Endothelial cell of umbilical vein (primary cell): ENCODE data around the gene RASGRP1. TPM values are rescaled to one million over a fixed set of nuclear protein-coding genes. Genes with fewer than 3 reads are reported as not detected.

ENCODE experiments used
- BruUV-seq: library from RNA; stranded (reverse); fragments of 400-500 nt; replicated peaks from 2 replicates; lab custom pipeline; 2021; lab: Mats Ljungman, UMichigan
- CTCF ChIA-PET: fragments of 300-600, 350-600 bp; sonication (Branson Sonifier 250); formaldehyde crosslinking; loops from one replicate; lab custom pipeline; 2021; ENCODE audit warnings: antibody characterized with exemption, inconsistent platforms; lab: Charles Lee
- POLR2A ChIA-PET: fragments of 300-600, 350-600 bp; sonication (Branson Sonifier 250); formaldehyde crosslinking; loops from one replicate; lab custom pipeline; 2021; ENCODE audit warnings: antibody characterized with exemption, inconsistent platforms; lab: Charles Lee
- DNase-seq: peaks from one replicate; pipeline ENCODE4 v3.0.0-alpha.2; 2011; ENCODE audit warnings: low read depth, low spot score
- FAIRE-seq: peaks from 2 replicates; lab custom pipeline; 2011; peaks lifted over from hg19 to GRCh38; lab: Jason Lieb, UNC
- H2AFZ ChIP-seq: 2 replicates; pipeline ENCODE4 v1.6.0; 2012; ENCODE audit warnings: low read depth, low read length, control low read depth, inconsistent platforms
- H3K27ac ChIP-seq: 2 replicates; pipeline ENCODE4 v1.5.1; 2011; ENCODE audit warnings: low read depth, mild to moderate bottlenecking, control low read depth, low read length, moderate library complexity; ENCODE audit not compliant: insufficient read depth
- H3K27me3 ChIP-seq, 2 experiments: 2 replicates each; pipeline versions ENCODE4 v1.6.0 to v1.6.1; 2011; ENCODE audit warnings: low read length in 2 of 2, mixed read lengths in 1 of 2; ENCODE audit not compliant: control insufficient read depth in 2 of 2, insufficient read depth in 2 of 2
- H3K36me3 ChIP-seq, 2 experiments: 2 replicates in 1 of 2; 3 replicates in 1 of 2; pipeline ENCODE4 v1.5.1; 2011; ENCODE audit warnings: low read length in 2 of 2, mild to moderate bottlenecking in 1 of 2, moderate library complexity in 1 of 2; ENCODE audit not compliant: control insufficient read depth in 2 of 2, insufficient read depth in 2 of 2; ENCODE audit errors: extremely low read depth in 1 of 2
- H3K4me1 ChIP-seq: 3 replicates; pipeline ENCODE4 v1.5.1; 2011; ENCODE audit warnings: mild to moderate bottlenecking, low read length; ENCODE audit not compliant: control insufficient read depth, insufficient read depth; ENCODE audit errors: extremely low read depth
- H3K4me2 ChIP-seq: 2 replicates; pipeline ENCODE4 v1.6.1; 2011; ENCODE audit warnings: low read length, control low read depth, mixed read lengths; ENCODE audit not compliant: insufficient read depth
- H3K4me3 ChIP-seq, 3 experiments: fragments of 200-600 bp in 1 of 3; sonication (generic), shearing (Covaris generic) in 1 of 3; replicated peaks in 1 of 3; 2 replicates each; pipeline ENCODE4 v1.5.1; 2011 to 2016; ENCODE audit warnings: control low read depth in 3 of 3, low read length in 3 of 3, mild to moderate bottlenecking in 2 of 3, inconsistent platforms in 1 of 3, low read depth in 1 of 3, moderate library complexity in 1 of 3; ENCODE audit not compliant: insufficient read depth in 1 of 3
- H3K79me2 ChIP-seq: 2 replicates; pipeline ENCODE4 v1.6.0; 2012; ENCODE audit warnings: low read length, inconsistent platforms; ENCODE audit not compliant: control insufficient read depth, insufficient read depth
- H3K9ac ChIP-seq: replicated peaks from 2 replicates; pipeline ENCODE3; 2011; ENCODE audit warnings: low read length, control low read depth; ENCODE audit not compliant: insufficient read depth; ENCODE audit errors: extremely low read depth
- H3K9me1 ChIP-seq: replicated peaks from 3 replicates; pipeline ENCODE4 v1.6.0; 2011; ENCODE audit warnings: mild to moderate bottlenecking, low read length; ENCODE audit not compliant: control insufficient read depth, insufficient read depth; ENCODE audit errors: extremely low read depth
- H3K9me3 ChIP-seq: replicated peaks from 2 replicates; pipeline ENCODE4 v1.5.1; 2012; ENCODE audit warnings: low read length, inconsistent platforms; ENCODE audit not compliant: control insufficient read depth, insufficient read depth
- H4K20me1 ChIP-seq: replicated peaks from 2 replicates; pipeline ENCODE3; 2011; ENCODE audit warnings: mild to moderate bottlenecking, low read length; ENCODE audit not compliant: control insufficient read depth, insufficient read depth; ENCODE audit errors: extremely low read depth
- CTCF ChIP-seq, 2 donors: IDR thresholded peaks; 1 replicate in 1 of 2; 2 replicates in 1 of 2; pipeline ENCODE4 v1.5.1; 2011; ENCODE audit warnings: low read length in 2 of 2, mild to moderate bottlenecking in 2 of 2, moderate library complexity in 2 of 2, control low read depth in 1 of 2, inconsistent platforms in 1 of 2, low read depth in 1 of 2; ENCODE audit not compliant: insufficient read depth in 1 of 2; ENCODE audit errors: extremely low read depth in 1 of 2
- EZH2 ChIP-seq: IDR thresholded peaks from 2 replicates; pipeline ENCODE4 v1.6.1; 2012; ENCODE audit warnings: borderline replicate concordance, low read depth, mild to moderate bottlenecking, moderate library complexity, low read length, inconsistent platforms; ENCODE audit not compliant: severe bottlenecking
- FOS ChIP-seq: IDR thresholded peaks from 2 replicates; pipeline ENCODE4 v1.6.1; 2011; ENCODE audit warnings: mild to moderate bottlenecking, low read length, moderate library complexity, borderline replicate concordance; ENCODE audit not compliant: insufficient read depth
- GATA2 ChIP-seq: IDR thresholded peaks from 2 replicates; pipeline ENCODE4 v1.7.0; 2011; ENCODE audit warnings: low read depth, mild to moderate bottlenecking, moderate library complexity, mixed read lengths, low read length; ENCODE audit not compliant: insufficient read length, insufficient read depth
- MAX ChIP-seq: IDR thresholded peaks from 2 replicates; pipeline ENCODE4 v1.6.1; 2011; ENCODE audit not compliant: insufficient read depth, insufficient read length
- MYC ChIP-seq: IDR thresholded peaks from one replicate; pipeline ENCODE4 v1.6.1; 2011; ENCODE audit warnings: mild to moderate bottlenecking, low read depth, low read length
- POLR2A ChIP-seq: IDR thresholded peaks from 2 replicates; pipeline ENCODE4 v1.6.1; 2012; ENCODE audit warnings: low read depth, mild to moderate bottlenecking, control low read depth, low read length
- POLR2AphosphoS5 ChIP-seq: IDR thresholded peaks from 2 replicates; pipeline ENCODE4 v1.6.1; 2012; ENCODE audit warnings: low read depth, mild to moderate bottlenecking, control low read depth, low read length, moderate library complexity; ENCODE audit not compliant: insufficient read depth
- dilution Hi-C: fragments of 300-500 bp; cut with MboI; formaldehyde crosslinking; loops from one replicate; pipeline ENCODE4 v1.15.0; 2019; ENCODE audit warnings: low sequenced_read_pairs; ENCODE audit not compliant: extremely low pct_ligation_motif_present
- intact Hi-C: fragments of 100-400 bp; cut with micrococcal nuclease; formaldehyde crosslinking; loops from one replicate; pipeline ENCODE4 v1.10.0; 2022
- polyA plus RNA-seq, 4 experiments: library from polyadenylated mRNA; depleted of rRNA in 3 of 4; stranded (reverse) in 3 of 4; unstranded in 1 of 4; fragments of >200 nt; gene quantifications; 2 replicates each; pipeline versions ENCODE4 v1.2.1 to v1.2.3, GENCODE V29; 2011 to 2012; ENCODE audit warnings: missing spikeins in 1 of 4
- total RNA-seq: library from RNA; stranded (reverse); gene quantifications from 2 replicates; pipeline ENCODE4 v1.2.3, GENCODE V29; 2021

The RASGRP1 gene
- total and polyA plus RNA-seq, 2 donors (not counting 3 experiments of a cell fraction or from before 2014, with no cell fraction given) = 0.15 to 0.38 TPM

- Histone ChIP-seq H2AFZ (no peak overlapping the region), H3K9me3 (no peaks in the 10 kb centered on the region), H3K36me3 (no peaks in the 10 kb centered on the region), H4K20me1 (no peaks in the 10 kb centered on the region), H3K27ac (no peak overlapping the region), H3K79me2 (no peaks in the 10 kb centered on the region), H3K4me2 (no peak overlapping the region), H3K4me3 (no peak overlapping the region), H3K4me1 (no peaks in the 10 kb centered on the region), H3K9me1 (no peaks in the 10 kb centered on the region), H3K27me3 (peaks cover 19 to 39% of the 10 kb centered on the region in 2 experiments), H3K9ac (no peak overlapping the region)
- TF ChIP-seq GATA2 (no peak), FOS (no peak), CTCF (IDR thresholded peaks at IDR 0.05; ENCODE audit: extremely low read depth in 1 of 2, insufficient read depth in 1 of 2, low read depth in 1 of 2, low read length in 2 of 2) (no peak), MAX (no peak), POLR2AphosphoS5 (no peak), EZH2 (no peak), POLR2A (no peak), MYC (no peak)
- FAIRE-seq (no peak), DNase-seq (no peak)
- ChIA-PET POLR2A (no interaction called here), CTCF (no interaction called here)
- BruUV-seq = no TSS peak
- intact Hi-C loops = no loop called here
- dilution Hi-C loops = no loop called here
Observed at GRCh38 chr15:38547255-38547997, 17.2 kb downstream of the RASGRP1 start.
